ENCODE data around the gene PDLIM7.

PDLIM7 gene

DNA sequence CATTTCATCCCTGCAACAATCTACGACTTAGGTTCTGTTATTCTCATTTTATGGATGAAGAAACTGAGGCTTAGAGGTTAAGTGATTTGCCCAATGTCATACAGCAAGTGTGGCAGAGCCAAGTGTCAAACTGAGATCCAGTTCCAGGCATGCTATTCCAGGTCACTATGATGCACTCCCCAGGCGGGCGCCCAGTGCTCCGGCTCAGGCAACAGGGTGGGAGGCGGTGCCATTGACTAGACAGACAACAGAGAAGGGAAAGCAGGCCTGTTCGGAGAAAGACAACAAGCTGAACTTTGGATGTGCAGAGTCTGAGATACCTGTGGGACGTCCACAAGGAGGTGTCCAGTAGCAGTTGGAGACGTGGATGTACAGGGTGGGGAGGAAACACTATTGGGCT lies 30.2 kb upstream of the PDLIM7 start:
- Histone ChIP-seq H3K4me3 (ENCODE audit: low read depth, low read length) (no peak overlapping the region), H3K27me3 (ENCODE audit: insufficient read depth, low read depth, severe bottlenecking) (no peaks in the 10 kb centered on the region), H3K9me3 (ENCODE audit: severe bottlenecking) (no peaks in the 10 kb centered on the region), H3K27ac (no peak overlapping the region), H3K36me3 (no peaks in the 10 kb centered on the region; the same call in 1 of the 2 replicates)
- no peak for TF ChIP-seq CTCF (IDR thresholded peaks at IDR 0.05; ENCODE audit: low read depth, low read length)
- no peak for DNase-seq

GRCh38 chr5:177526791-177527190 lies 29.4 kb upstream of the PDLIM7 start:
- no peak for TF ChIP-seq CTCF (IDR thresholded peaks at IDR 0.05; ENCODE audit: low read depth, low read length)
- no peaks in the 10 kb centered on the region for H3K9me3 ChIP-seq (ENCODE audit: severe bottlenecking)
- H3K4me3 ChIP-seq (ENCODE audit: low read depth, low read length), result no peak overlapping the region
- H3K36me3 ChIP-seq, result no peaks in the 10 kb centered on the region; the same call in 1 of the 2 replicates
- no peak overlapping the region for H3K27ac ChIP-seq
- H3K27me3 ChIP-seq (ENCODE audit: insufficient read depth, low read depth, severe bottlenecking), result no peaks in the 10 kb centered on the region
- no peak for DNase-seq

GRCh38 chr5:177526191-177526590 lies 28.8 kb upstream of the PDLIM7 start:
- Histone ChIP-seq H3K27me3 (ENCODE audit: insufficient read depth, low read depth, severe bottlenecking) (no peaks in the 10 kb centered on the region), H3K9me3 (ENCODE audit: severe bottlenecking) (no peaks in the 10 kb centered on the region), H3K4me3 (ENCODE audit: low read depth, low read length) (no peak overlapping the region), H3K27ac (no peak overlapping the region), H3K36me3 (peaks cover 4% of the 10 kb centered on the region)
- no peak for DNase-seq
- no peak for TF ChIP-seq CTCF (IDR thresholded peaks at IDR 0.05; ENCODE audit: low read depth, low read length)

DNA sequence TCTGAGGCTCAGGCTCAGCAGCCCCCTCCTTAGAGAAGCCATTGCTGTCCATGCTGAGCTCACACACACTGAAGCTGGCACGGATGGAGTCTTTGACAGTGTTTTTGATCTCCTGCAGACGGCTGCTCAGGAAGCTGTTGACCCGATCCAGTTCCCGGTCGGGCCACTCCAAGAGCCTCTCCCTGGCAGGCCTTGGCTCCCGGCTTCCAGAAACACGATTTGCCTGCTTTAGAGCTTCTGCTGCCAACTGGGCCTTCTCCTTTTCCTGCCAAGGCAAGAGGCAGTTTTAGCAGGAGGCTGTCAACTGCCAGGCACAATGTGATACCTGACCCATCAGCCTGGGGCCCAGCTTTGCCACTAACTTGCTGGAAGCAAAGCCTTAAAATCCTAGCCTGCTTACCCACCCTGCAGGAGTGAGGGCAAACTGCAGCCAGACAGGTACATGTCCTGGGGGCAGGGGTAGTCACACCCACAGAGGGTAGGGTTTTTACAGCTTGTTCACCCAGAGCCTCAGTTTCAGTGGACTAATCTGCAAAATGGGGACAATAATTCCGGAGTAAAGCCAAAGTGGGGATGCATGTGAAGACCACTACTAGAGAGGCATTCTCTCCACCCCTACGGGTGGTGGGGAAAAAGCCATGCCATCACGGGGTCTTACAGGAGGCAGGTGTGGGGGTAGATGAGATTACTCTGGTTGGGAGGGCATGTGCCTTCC lies 27.7 kb upstream of the PDLIM7 start:
- no peak for DNase-seq
- no peak overlapping the region for H3K27ac ChIP-seq
- peaks cover 7% of the 10 kb centered on the region for H3K36me3 ChIP-seq
- no peak overlapping the region for H3K4me3 ChIP-seq (ENCODE audit: low read depth, low read length)
- no peaks in the 10 kb centered on the region for H3K27me3 ChIP-seq (ENCODE audit: insufficient read depth, low read depth, severe bottlenecking)
- no peak for TF ChIP-seq CTCF (IDR thresholded peaks at IDR 0.05; ENCODE audit: low read depth, low read length)
- no peaks in the 10 kb centered on the region for H3K9me3 ChIP-seq (ENCODE audit: severe bottlenecking)

- H3K36me3 ChIP-seq, result peaks cover 7% of the 10 kb centered on the region
- no peak overlapping the region for H3K27ac ChIP-seq
- DNase-seq, result no peak
- TF ChIP-seq CTCF (IDR thresholded peaks at IDR 0.05; ENCODE audit: low read depth, low read length), result no peak
- H3K9me3 ChIP-seq (ENCODE audit: severe bottlenecking), result no peaks in the 10 kb centered on the region
- H3K27me3 ChIP-seq (ENCODE audit: insufficient read depth, low read depth, severe bottlenecking), result no peaks in the 10 kb centered on the region
- H3K4me3 ChIP-seq (ENCODE audit: low read depth, low read length), result no peak overlapping the region
These were observed 27.1 kb upstream of the PDLIM7 start for GRCh38 chr5:177524539-177524900.
